Activated naive CD4-positive, alpha-beta T cell (primary cell): Measurements from ENCODE around the gene USP30.
"Not testable (repeated sequence)": the region's sequence is repeated elsewhere in the genome, so short reads cannot be mapped to it uniquely, and the experiment has no call there.

Experiments
- DNase-seq, 4 experiments: peaks; one replicate each; lab custom pipeline; 2025; lab: John Stamatoyannopoulos, UW

Gene USP30

DNA sequence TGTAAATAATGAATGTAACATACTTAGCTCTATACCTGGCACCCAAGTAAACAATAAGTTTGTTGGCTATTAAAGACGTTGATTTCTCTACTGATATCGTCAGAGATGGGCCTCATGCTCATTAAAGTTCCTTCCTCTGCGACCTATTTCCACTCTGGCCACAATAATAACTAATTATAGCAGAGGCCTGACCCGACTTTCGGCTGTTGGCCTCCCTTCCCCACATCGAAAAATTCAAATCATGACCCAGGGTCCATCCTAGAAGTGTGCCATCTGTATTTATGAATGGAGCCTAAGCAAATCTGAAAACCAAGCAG lies 321 bp upstream of the USP30 start:
- no peak for DNase-seq

DNA sequence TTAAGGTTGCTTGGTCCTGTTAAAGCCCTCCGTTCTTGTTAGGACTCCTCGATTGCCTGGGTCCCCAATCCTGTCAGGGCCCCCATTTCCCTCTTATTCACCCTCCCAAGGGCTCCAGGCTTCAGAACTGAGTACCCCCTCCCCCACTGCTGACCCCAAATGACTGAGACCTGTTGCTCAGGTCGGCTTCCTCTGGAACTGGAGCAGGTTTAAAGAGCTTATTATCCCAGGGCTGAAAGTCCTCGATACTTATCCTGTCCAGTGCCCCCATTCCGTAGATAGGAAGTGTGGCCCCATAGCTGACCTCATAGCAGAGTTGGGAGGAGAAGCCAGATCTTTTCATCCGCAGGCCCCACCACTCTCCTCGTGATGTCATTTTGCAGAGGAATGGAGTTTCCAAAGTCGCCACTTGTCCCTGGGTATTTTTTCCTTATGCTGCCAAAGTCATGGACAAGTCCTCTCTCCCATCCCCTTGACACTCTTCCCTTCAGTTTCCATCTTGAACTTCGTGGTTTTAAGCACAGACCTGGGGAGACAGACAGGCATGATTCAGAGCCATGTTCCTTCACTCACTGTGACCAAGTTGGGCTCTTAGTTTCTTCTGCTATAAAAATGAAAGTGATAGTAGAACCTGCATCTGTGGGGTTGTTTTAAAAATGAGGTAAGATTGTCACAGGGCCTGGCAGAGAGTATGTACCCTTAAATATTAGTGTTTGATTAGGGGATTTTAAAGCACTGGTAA lies 1.2 kb downstream of the USP30 start:
- no peak for DNase-seq

DNA sequence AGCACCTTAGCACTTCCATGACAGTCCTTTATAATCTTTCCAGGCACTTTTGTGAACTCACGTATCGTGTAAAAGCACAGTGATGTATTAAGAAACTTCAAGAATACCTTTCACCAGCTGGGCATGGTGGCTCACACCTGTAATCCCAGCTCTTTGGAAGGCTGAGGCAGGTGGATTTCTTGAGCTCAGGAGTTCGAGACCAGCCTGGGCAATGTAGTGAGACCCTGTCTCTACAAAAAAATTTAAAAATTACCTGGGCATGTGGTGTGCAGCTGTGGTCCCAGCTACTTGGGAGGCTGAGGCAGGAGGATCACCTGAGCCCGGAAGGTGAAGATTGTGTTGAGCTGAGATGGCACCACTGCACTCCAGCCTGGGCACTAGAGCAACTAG lies 1.7 kb downstream of the USP30 start:
- DNase-seq, result not testable (repeated sequence)

DNA sequence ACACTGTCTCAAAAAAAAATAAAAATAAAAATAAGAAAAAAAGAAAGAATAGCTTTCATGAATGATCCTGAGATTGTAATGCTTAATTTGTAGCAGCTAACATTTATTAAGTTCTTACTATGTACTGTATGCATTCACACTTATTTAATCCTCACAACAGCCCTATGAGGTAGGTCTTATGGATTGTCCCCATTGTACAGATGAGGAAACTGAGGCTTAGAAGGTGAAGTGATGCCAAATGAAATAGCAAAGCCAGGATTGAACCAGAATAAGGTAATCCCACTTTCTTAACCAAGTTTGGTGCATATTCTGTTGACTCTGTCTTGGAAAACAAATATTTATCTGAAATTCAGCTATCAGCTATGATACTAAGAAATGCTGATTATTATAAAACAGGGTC lies 2.1 kb downstream of the USP30 start:
- DNase-seq, result no peak

DNA sequence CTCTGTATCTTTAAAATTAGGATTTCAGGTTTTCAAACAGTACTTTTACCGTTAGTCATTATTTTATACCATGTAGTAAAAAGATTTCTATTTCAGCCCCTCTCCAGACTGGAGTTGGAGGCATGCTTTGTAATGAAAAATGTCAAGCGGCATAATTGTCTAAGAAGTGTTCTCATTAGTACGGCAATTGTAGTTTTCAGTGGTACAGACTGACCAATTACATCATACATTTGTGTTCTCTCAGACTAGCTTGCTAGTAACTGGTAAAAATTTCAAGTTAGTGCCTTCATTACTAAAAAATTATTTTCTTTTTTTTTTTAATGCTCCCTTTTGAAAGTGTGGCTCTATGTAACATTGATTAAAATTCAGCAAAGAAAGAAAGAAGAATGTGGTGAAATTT lies 4.5 kb downstream of the USP30 start:
- no peak for DNase-seq

DNA sequence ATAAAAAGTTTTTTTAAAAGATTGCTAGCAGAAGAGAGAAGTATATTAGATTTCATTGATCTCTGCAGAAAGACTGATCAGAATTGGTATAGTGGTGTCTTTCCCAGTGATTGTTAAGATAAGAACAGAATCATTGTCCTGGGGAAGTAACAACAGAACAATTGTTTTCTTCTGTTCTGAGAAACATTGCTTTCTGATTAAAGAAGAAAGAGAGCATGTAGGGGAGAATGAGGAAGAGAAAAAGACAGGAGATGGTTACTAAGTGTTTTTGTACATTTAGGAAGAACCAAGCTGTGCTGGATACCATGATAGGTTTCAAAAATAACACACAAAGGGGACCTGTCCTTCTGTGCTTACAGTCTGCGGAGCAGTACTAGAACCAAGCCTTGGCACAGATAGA lies 5.0 kb downstream of the USP30 start:
- DNase-seq, result no peak

DNA sequence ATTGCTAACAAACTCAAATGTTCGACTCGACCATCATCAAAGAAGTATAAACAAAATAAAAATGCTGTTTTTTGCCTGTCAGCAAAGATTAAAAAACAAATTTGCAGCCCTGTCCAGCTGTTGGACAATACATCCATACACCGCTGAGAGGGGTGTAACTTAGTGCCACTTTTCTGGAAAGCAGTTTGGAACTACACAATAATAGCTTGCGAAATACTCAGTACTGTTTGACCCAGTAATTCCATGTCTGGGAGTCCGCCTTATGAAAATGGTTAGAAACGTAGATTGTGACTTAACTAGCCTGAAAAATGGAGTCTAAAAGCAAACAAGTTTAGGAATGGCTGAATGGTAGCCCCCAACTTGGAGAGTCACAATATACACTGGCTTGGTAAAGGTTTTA lies 6.4 kb downstream of the USP30 start:
- DNase-seq, result no peak

DNA sequence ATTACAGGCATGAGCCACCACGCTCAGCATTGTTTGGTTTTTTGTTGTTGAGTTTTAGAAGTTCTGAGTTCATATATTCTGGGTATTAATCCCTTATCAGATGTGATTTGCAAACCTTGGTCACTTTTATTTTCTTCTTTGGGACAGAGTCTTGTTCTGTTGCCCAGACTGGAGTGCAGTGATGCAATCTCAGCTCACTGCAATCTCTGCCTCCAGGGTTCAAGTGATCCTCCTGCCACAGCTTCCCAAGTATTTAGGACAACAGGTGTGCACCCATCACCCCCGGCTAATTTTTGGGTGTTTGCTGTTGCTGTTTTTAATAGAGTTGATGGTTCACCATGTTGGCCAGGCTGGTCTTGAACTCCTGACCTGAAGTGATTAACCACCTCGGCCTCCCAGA lies 11.8 kb downstream of the USP30 start:
- no peak for DNase-seq

DNA sequence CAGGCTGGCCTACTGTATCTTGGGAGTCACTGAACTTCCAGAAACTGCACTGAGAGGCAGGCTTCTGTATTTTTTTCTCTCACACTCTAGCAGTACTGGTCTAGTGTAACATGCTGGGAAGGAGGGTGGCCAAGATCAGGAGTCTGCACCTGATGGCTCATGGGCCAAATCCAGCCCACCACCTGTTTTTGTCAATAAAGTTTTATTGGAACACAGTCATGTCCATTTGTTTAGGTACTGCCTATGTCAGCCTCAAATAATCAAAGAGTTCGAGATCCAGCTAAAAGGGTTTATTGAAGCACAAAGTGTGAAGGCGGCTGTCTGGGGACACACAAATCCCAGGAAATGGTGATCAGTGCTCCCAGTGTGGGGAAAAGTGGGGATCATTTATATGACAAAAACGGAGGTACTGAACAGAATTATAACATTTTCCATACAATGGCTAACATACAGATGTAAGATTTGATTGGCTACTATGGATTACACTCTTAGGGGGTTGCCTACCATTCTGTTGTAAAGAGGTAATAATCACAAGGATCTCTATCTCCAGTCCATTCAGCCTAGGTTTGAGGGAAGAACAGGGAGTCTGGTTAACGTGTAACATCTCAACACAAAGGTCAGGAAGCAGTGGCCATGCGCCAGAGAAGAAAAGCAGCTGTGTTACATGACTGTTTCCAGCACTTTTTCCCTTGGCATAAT lies 12.9 kb downstream of the USP30 start:
- no peak for DNase-seq

DNA sequence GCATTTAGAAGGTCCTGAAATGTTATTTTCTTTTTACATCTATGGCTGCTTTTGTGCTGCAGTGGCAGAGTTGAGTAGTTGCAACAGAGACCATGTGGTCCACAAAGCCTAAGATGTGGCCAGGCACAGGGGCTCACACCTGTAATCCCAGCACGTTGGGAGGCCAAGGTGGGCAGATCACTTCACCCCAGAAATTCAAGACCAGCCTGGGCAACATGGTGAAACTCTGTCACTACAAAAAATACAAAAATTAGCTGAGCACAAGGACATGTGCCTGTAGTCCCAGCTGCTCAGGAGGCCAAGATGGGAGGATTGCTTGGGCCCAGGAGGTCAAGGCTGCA lies 13.4 kb downstream of the USP30 start:
- DNase-seq, result no peak

DNA sequence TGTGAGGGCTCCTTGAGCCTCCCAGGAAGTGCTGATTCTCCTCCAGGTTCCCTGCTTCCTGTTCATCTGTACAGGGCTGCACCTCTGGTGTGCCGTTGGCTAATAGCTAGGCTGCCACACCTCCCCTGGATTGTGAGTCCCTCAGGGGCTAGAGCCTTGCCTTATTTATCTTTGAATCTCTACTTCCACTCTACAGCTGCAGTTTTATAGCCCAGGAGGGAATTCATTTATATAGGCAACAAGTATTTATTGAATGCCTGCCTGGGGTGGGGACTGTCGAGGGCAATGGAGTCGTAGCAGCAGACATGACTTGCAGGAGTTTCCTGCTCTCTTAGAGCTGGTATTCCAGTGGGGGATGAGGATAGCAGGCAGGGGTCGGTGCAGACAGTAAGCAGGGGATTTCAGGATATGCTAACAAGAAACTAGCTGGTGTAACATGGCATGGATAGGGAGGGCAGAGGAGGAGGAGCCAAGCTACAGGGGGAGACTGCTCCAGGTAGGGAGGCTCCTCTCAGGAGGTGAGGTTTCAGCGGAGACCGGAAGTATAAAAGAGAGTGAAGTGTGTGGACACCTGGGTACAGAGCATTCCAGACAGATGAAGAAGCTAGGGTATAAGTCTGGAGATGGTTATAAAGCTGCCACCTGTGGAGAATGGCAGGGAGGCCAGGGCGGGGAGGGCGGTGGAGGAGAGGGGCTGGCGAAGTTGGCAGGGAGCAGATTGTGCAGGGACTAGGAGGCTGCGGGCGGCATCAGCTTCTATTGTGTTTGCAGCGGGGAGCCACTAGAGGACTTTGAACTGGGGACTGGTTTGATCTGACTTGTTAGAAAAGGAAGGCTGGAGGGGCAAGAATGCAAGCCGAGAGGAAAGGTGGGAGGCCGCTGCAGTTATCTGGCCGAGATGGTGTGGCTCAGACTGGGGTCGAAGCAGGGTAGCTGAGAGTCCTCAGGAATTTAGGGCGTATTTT lies 17.2 kb downstream of the USP30 start:
- no peak for DNase-seq

DNA sequence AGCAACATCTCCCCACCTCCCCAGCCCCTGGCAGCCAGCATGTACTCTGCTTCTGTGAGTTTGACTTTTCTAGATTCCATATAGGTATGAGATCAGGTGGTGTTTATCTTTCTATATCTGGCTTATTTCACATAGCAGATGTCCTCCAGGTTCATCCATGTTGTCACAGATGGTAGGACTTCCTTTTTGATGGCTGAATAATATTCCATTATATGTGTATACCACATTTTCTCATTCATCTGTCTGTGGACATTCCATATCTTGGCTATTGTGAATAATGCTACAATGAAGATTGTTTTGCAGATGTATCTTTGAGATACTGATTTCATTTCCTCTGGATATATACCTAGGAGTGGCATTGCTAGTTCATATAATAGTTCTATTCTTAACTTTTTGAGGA lies 22.5 kb downstream of the USP30 start:
- no peak for DNase-seq

DNA sequence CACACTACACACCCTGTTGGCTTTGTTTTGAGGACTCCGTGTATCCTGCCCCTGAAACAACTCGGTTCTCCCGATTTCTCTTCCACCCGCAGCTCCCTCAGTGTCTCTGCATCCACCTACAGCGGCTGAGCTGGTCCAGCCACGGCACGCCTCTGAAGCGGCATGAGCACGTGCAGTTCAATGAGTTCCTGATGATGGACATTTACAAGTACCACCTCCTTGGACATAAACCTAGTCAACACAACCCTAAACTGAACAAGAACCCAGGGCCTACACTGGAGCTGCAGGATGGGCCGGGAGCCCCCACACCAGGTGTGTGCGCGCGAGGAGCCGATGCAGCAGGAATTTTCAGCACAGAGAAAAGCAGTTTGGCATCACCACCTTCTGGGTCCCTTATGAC lies 30.4 kb downstream of the USP30 start:
- no peak for DNase-seq

DNA sequence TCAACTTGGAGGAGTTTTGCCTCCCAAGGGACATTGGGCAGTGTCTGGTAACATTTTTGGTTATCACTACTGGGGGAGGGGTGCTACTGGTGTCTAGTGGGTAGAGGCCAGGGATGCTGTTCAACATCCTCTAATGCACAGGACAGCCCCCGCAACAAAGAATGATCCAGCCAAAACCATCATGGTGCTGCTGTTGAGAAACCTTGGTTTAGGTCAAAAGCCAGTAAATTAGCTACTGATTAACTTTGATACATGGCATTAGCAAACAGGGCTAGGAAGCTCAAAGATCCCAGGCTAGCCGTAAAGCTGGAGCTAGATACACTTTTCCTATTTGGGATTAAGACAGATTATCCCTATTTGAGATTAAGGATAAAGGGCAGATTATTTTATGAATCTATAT lies 32.0 kb downstream of the USP30 start:
- DNase-seq, result no peak

DNA sequence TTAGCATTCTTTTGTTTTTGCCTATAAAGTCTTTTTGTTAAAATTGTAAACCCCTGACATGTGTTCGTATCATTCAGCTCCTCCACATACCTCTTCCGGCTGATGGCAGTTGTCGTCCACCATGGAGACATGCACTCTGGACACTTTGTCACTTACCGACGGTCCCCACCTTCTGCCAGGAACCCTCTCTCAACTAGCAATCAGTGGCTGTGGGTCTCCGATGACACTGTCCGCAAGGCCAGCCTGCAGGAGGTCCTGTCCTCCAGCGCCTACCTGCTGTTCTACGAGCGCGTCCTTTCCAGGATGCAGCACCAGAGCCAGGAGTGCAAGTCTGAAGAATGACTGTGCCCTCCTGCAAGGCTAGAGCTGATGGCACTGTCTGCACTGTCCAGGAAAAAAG lies 33.2 kb downstream of the USP30 start:
- no peak for DNase-seq

DNA sequence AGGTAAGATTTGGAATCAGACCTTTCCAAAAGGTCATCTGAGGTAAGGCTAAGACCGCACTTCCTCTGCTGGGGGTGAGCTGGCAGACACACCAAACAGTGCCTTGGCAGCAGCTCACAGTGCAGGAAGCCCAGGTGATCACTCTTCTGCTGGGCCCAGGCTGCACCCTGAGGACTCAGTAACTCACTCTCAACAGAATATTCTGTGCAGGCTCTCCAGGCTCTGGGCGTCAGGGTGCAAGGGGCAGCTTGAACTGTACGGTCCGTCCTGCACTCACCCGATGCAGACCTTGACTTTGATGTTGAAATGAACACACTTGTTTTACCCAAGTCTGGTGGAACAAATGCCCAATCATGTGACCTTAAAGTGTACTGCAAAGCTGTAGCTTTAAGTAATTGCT lies 34.9 kb downstream of the USP30 start:
- DNase-seq, result no peak

DNA sequence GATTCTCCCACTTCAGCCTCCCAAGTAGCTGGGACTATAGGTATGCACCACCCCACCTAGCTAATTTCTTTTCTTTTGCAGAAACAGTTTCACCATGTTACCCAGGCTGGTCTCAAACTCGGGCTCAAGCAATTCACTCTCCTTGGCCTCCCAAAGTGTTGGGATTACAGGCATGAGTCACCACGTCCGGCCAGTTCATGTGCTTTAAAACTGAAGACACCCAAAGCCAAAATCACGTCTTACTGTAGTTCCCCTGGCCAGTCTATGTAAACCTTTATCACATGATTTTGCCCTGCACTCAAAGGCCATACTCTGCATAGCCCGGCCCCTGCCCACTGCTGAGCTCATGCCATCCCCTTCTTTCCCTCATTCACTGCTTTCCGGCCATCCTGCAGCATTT lies 36.4 kb downstream of the USP30 start:
- no peak for DNase-seq

DNA sequence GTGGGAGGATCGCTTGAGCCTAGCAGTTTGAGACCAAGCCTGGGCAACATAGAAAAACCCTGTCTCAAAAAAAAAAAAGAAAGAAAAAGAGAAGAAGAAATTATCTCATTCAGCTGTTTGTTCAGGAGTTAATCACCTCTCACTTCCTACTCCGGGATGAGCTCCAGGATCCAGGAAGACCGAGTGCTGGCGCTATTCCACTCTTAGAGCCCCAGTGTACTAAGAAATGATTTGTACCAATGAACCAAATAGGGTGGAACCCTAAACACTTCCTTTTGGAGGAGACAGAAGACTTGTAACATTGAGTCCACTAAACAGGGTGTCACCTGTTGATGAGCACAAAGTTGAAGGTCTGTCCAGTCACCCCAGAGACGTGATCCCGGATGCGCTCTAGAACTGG lies 37.3 kb downstream of the USP30 start:
- DNase-seq, result no peak

DNA sequence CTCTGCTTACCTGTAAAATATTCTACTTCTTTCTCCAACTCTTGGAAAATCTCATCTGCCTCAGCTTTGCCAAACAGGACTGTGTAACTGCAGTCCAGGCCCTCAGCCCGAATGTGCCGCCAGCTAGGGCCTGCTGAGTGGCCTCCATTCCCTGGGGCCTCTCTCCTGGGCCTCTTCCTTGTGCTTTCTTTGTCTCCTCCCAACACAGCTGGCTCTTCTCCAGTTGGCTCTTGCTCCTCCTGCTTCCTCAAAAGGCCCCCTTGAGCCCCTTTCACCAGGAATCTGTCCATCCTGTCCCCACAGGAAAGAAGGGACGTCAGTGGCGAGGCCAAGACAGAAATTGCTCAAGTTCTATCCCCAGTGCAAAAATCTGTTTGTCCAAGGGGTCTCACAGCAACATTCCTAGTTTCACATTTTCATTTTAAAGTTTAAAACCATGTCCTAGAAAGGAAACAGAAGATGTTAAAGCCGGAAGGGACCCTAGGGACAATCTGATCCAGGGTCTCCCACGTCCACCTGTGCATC lies 40.2 kb downstream of the USP30 start:
- no peak for DNase-seq

DNA sequence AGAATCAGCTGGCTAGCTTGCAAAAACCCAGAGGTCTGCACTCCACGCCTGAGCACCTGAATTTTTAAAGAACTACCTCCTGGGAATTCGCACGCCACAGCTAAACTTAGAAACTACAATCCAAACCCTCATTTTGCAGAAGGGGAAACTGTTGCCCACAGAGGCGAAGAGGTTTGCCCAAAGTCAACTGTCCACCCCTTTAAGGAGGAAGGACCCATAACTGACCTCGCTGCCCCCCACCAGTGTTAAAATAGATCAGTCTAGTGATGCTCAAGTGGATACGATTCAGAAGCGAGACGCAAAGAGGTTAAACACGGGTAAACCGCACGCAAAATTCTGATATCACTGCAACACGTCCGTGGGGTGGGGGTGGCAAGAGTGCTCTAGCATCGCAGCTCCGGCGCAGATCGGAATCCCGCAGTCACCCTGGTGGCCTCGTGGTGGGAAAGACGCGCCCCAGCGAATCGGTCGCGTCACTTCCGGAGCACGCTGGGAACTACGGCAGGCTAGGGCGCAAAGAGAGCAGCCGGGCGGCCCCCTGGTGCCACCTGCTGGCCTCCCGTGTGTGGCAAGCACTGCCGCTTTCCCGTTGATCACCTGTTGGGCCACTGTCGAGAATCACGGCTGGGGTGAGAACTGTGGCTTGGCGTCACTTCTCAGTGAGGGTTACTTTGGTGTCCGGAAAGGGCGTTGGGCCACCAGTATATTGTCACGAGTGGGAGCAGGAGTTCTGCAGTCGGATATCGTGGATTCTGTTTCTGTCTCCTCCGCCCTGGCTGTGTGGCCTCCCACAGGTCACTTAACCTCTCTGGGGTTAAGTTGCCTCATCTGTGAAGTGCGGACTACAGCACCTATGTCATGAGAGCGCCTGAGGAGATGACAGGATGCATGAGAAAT lies 40.9 kb downstream of the USP30 start, which contains the start of gene ALKBH2:
Gene ALKBH2 (minus strand): TSS at position 451 of the 897 bp plus-strand sequence. CDS start 686 bp downstream, outside the sequence.
- DNase-seq, result peak; percentile 88 to 90 (median 90)

DNA sequence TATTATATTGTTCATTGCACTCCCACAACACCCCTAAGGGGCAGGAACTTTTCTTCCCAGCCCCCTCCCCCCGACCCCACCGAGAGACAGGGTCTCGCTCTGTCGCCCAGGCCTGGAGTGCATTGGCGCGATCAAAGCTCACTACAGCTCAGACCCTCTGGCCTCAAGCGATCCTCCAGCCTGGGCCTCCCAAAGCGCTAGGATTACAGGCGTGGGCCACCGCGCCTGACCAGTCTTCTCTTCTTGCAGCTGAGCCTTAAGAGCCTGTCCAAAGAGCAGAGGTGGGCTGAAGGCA lies 44.7 kb downstream of the USP30 start:
- no peak for DNase-seq
